GM12872 (cell line): ENCODE measurements around the gene TTPAL.

Source experiments
- TF ChIP-seq, protein P1 (sequence below): IDR thresholded peaks from 3 replicates; pipeline ENCODE4 v1.5.1; 2011; ENCODE audit warnings: low read depth, mild to moderate bottlenecking, low read length, moderate library complexity; ENCODE audit not compliant: insufficient read depth

Gene TTPAL

DNA sequence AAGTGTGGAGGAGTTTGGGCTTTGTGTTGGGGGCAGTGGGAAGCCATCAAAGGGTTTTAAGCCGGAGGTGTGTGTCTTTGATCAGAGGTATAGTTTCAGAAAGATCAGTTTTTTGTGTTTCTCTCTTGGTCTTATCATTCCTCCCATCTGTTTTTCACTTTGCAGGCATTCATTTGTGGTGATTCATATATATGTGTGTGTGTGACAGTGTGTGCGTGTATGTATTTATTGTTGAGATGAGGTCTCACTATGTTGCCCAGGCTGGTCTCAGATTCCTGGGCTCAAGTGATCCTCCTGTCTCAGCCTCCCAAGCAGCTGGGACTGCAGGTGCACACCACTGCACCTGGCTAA is 57.3 kb downstream of the TTPAL start:
- TF ChIP-seq, protein P1, sequence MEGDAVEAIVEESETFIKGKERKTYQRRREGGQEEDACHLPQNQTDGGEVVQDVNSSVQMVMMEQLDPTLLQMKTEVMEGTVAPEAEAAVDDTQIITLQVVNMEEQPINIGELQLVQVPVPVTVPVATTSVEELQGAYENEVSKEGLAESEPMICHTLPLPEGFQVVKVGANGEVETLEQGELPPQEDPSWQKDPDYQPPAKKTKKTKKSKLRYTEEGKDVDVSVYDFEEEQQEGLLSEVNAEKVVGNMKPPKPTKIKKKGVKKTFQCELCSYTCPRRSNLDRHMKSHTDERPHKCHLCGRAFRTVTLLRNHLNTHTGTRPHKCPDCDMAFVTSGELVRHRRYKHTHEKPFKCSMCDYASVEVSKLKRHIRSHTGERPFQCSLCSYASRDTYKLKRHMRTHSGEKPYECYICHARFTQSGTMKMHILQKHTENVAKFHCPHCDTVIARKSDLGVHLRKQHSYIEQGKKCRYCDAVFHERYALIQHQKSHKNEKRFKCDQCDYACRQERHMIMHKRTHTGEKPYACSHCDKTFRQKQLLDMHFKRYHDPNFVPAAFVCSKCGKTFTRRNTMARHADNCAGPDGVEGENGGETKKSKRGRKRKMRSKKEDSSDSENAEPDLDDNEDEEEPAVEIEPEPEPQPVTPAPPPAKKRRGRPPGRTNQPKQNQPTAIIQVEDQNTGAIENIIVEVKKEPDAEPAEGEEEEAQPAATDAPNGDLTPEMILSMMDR, result no peak

DNA sequence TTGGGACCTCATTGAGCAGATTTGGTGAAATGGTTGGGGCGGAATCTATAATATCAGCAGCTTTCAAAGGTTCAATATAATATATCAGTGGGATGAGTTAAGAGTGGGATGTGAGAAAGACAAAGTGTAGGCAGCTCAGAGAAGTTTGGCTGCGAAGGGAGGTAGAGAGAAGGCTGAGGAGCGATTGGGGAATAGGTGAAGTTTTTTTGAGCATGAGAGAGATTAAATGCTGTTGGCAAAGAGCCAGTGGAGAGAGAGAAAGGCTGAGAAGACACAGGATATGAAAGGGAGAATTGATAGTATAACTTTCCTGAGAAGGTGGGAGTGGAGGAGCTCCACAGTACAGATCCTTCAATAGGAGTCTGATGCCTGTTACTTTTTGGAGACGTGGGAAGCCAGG is 58.3 kb downstream of the TTPAL start:
- TF ChIP-seq, protein P1, result no peak

DNA sequence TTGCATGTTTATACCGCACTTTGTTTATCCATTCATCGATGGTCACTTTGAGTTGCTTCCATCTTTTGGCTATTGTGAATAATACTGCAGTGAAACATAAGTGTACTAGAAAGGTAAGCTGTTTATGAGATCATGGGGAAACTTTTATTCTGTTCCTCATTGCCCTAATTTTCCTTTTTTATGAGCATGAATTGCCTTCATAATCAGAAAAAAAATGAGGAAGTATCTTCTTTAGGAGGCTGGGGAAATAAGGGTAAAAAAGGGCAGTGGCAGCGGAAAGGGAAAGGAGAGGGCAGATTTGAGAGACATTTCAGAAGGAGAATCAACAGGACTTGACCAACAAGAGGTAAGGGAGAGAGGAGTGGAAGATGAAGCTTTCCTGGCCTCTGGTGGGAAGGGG is 60.5 kb downstream of the TTPAL start:
- TF ChIP-seq, protein P1, result no peak

DNA sequence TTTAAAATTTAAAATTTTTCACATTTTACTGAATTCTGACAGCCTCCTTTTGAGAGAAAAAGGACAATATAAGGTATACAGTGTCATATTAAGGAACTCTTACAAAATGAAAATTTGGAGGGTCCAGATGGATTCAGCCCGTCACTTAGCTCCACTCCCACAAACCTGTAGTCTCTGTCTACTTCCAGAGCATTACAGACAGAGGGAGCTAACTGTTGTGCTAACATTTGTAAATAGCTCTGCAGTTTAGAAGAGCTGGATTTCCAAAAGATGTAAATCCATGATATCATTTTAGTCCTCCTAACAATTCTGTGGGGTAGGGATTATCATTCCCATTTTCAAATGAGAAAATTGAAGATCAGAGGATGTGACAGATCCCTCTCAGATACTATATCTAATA is 62.3 kb downstream of the TTPAL start:
- TF ChIP-seq, protein P1, result no peak

DNA sequence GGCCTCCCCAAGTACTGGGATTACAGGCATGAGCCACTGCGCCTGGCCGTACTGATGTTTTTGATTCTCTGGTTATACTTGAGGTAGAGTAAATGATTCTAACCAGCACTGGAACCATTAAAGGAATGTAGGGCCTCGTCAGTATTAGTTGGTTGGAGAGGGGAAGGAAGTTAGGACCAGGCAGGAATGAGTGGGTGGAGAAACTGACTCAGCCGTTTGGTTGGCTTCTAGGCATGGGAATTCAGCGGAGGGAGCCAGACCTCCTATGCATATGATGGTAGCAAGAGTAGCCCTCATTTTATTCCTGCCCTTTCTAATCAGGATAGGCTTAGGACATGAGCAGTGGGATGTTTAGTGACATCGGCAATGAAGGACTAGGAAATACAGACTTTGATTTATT is 65.2 kb downstream of the TTPAL start:
- TF ChIP-seq, protein P1, result no peak

DNA sequence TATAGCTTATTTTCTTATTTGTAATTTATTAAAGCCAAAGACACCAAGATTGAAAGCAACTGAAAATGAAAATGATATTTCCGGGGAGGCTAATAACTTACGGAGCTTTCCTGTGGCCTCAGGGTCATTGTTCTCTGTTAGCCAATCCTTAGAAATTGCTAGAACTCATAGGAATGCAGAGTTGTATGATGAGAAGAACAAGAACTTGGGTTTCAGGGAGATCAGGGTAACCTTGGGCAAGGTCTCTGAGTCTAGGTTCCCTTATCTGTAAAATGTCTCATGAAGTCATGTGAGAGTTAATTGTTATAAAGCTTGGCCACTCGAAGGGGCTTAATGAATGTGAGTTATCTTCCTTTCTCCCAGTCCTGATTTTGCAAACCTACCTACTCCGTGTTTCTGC is 66.3 kb downstream of the TTPAL start:
- TF ChIP-seq, protein P1, result no peak

DNA sequence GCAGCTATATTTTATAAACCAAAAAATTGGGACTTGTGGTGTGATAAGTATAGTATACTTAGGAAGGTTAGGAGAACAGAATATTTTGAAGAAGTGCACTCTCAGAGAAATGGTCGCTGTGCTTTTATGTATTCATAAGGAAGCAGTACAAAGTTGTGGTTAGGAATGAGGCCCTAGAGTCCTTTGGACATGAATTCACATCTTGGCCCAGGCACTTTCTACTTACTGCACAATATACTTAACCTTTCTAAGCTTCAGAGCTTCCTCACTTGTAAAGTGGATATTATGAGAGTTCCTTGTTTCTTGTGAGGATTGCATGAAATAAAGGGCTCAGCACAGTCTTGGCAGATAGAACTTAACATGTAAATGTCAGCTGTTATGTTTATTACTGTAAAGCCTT is 67.2 kb downstream of the TTPAL start:
- TF ChIP-seq, protein P1, result no peak

DNA sequence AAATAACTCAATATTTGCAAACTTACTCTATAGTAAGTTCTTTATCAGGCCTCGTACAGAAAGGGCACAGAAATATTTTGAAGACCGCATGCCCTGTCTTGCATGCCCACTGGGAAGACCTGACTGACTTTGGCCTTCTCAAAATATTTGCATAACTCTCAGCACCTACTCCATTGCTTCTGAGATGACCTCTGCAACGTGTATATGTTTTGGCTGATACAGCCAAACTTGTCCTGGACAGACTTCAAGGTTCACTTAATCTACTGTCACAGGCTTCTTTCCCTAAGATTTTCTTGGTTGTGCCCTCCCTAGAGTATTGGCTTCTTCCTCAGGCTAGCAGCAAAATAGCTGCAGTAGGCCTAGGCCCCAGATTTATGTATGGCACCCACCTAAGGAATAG is 67.7 kb downstream of the TTPAL start:
- TF ChIP-seq, protein P1, result no peak
